ENCODE measurements around the gene ZBTB48.

DNA sequence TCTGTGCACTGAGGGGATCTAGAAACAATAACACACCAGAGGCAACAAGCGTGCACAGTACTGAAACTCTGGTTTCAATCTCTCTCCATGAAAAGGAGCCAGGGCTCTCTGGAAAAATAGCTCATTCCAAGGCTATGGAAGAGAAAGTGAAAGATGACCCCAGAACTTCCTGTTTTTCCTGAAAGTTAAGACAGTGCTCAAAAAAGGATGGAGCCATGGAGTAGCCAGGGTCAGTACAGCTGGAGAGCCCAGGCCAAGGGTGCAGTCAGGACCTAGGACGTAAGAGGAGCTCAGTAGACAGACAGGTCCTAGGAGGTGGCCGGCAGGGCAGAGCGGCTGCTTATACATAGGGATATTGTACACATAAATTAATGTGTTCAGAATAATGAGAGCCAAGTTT is 44.6 kb upstream of the ZBTB48 start:
- TF ChIP-seq POLR2A (IDR thresholded peaks at IDR 0.05; ENCODE audit: low read length): no peak
- TF ChIP-seq GATA1 (IDR thresholded peaks at IDR 0.05; ENCODE audit: low read depth, low read length): no peak
